GM12891 (cell line): Measurements from ENCODE around the gene EIF3K.

Experiments
- POLR2A ChIP-seq: IDR thresholded peaks from 2 replicates; pipeline ENCODE4 v1.6.1; 2011; ENCODE audit warnings: low read depth, low read length, control low read depth
- TAF1 ChIP-seq: IDR thresholded peaks from 2 replicates; pipeline ENCODE4 v1.6.1; 2011; ENCODE audit warnings: low read depth, low read length, control low read depth

DNA sequence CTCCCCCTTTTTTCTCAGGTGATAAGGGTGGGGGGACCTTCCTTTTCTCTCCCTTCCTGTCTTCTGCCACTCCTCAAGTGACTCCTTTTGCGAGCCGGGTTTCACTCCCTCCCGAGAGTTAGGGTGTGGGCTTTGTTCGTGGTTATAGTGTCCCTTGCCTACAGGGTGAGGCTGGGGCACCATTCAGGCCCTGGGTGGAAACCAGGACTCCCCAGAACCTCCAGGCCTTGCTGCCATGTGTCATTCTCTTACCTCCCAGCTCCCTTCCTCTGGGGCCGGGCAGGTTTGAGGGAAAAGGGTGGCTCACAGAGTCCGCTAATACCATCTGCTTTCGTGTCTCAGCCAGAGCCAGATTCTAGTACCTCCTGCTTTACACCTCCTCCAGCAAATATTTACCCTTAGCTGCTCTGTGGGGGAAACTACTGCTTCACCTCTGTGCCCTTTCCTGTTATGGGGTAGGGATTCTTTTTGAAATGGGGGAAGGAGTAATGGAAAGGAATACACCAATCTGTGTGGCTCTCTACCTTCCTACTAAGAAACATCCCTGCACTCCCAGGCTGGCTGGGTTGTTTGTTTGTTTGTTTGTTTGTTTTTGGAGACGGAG lies 31.3 kb downstream of the EIF3K start:
- TF ChIP-seq TAF1 (no peak), POLR2A (no peak)
